ENCODE data around the gene UBC. TPM values are rescaled to one million over a fixed set of nuclear protein-coding genes. Genes with fewer than 3 reads are reported as not detected.

Gene UBC
- total RNA-seq, 2 experiments from 2014 or later = 963 to 1,010 TPM

DNA sequence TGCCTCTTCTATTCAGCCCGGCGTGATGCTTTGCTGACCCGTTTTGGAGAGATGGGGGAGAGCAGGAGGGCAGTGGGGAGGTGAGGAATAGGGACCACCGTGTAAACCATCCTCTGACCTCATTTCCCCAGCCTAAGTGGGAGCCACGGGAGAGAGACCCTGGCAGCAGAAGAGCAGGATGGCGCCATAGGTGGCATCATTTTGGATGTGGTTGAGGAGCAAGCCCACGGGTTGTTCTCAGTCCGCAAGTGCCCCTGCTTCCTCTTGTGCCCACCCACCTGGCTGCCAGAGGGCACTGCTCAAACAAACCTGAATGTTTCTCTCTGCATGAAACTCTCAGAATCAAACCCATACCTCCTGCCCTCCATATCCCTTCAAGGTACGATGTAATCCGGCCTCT is 10.7 kb upstream of the UBC start:
- ChIA-PET POLR2A (interaction anchor here (0.7 to 12.7 kb wide), 4 partner anchors 10 to 14 kb away, joined by 4 to 256 read pairs (median 34); partner anchors contain the start of gene UBC), CTCF (interaction anchor here (4.4 to 4.7 kb wide), 2 partner anchors 10 to 14 kb away, joined by 20 to 69 read pairs; partner anchors contain the start of gene UBC)

DNA sequence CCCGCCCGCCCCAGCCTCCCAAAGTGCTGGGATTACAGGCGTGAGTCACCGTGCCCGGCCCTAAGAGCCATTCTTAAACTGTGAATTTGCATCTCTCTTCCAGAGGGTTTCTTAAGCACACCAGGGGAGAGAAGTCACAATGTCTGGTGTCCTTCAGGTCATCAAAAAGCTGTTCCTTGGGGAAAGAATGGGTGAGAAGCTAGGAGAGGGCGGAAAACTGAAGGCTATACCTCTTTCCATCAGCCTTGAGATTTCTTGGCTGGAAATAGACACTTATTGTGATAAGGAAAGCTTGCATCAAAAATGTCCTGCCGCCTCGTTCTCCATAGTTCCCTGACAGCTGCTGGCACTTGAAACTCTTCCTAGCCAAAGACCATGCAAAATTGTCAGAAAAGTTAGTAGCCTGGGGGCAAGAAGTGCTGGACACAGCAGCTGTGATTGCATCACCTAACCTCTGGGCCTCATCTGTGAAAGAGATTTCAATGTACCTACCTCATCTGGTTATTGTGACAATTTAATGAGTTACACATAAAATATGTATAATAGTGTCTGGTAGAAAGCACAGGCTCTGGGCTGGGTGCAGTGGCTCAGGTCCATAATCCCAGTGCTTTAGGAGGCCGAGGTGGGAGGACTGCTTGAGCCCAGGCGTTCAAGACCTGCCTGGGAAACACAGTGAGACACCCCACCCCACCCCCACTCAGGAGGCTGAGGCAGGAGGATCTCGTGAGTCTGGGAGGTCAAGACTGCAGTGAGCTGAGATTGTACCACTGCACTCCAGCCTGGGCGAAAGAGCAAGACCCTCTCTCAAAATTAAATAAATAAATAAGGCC is 9.7 kb upstream of the UBC start:
- ChIA-PET CTCF (interaction anchor here (3.2 to 12.2 kb wide), 3 partner anchors 9 to 17 kb away, joined by 15 to 183 read pairs (median 20); partner anchors contain the start of gene UBC), POLR2A (interaction anchor here (1.4 to 12.7 kb wide), 3 partner anchors 10 to 14 kb away, joined by 7 to 256 read pairs (median 29); partner anchors contain the start of gene UBC)
- no peaks in the 10 kb centered on the region for H3K9me3 Mint-ChIP-seq
- intact Hi-C loops (cut with micrococcal nuclease) = loop anchor here (5.0 kb wide), 1 partner anchor 68 kb away; the partner anchor contains the start of gene BRI3BP
- TF ChIP-seq, protein P1, sequence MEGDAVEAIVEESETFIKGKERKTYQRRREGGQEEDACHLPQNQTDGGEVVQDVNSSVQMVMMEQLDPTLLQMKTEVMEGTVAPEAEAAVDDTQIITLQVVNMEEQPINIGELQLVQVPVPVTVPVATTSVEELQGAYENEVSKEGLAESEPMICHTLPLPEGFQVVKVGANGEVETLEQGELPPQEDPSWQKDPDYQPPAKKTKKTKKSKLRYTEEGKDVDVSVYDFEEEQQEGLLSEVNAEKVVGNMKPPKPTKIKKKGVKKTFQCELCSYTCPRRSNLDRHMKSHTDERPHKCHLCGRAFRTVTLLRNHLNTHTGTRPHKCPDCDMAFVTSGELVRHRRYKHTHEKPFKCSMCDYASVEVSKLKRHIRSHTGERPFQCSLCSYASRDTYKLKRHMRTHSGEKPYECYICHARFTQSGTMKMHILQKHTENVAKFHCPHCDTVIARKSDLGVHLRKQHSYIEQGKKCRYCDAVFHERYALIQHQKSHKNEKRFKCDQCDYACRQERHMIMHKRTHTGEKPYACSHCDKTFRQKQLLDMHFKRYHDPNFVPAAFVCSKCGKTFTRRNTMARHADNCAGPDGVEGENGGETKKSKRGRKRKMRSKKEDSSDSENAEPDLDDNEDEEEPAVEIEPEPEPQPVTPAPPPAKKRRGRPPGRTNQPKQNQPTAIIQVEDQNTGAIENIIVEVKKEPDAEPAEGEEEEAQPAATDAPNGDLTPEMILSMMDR (IDR thresholded peaks at IDR 0.05) = no peak
- ATAC-seq (no peak), DNase-seq (no peak)
- H3K27ac Mint-ChIP-seq = peak overlapping the region; percentile 43
- H3K4me1 Mint-ChIP-seq (ENCODE audit: low read depth) = peaks cover 69% of the 10 kb centered on the region
- peaks cover 5% of the 10 kb centered on the region for H3K27me3 Mint-ChIP-seq
- peaks cover 15% of the 10 kb centered on the region for H3K36me3 Mint-ChIP-seq (ENCODE audit: low read depth)
- H3K4me3 Mint-ChIP-seq = no peak overlapping the region

More for the DNA sequence above, 10.7 kb upstream of the UBC start:
- TF ChIP-seq, protein P1 (IDR thresholded peaks at IDR 0.05) = no peak
- Mint-ChIP-seq H3K4me1 (ENCODE audit: low read depth) (peaks cover 62% of the 10 kb centered on the region), H3K9me3 (no peaks in the 10 kb centered on the region), H3K36me3 (ENCODE audit: low read depth) (peaks cover 15% of the 10 kb centered on the region), H3K27ac (peak overlapping the region; percentile 50), H3K4me3 (no peak overlapping the region), H3K27me3 (peaks cover 5% of the 10 kb centered on the region)
- DNase-seq (no peak), ATAC-seq (no peak)
- intact Hi-C loops (cut with micrococcal nuclease) = no loop called here

- POLR2A ChIA-PET = interaction anchor here (0.6 to 12.7 kb wide), 5 partner anchors 7 to 1286 kb away, joined by 4 to 256 read pairs (median 29); partner anchors contain the start of genes BRI3BP and UBC
- ATAC-seq (peak; percentile 65), DNase-seq (peak; percentile 96)
- TF ChIP-seq, protein P1 (IDR thresholded peaks at IDR 0.05) = no peak
- H3K4me1 Mint-ChIP-seq (ENCODE audit: low read depth) = peaks cover 74% of the 10 kb centered on the region
- no peaks in the 10 kb centered on the region for H3K9me3 Mint-ChIP-seq
- H3K4me3 Mint-ChIP-seq = peak overlapping the region; percentile 77
- intact Hi-C loops (cut with micrococcal nuclease) = loop anchor here (2.0 to 5.0 kb wide), 2 partner anchors 17 to 71 kb away; partner anchors contain the start of gene BRI3BP
- H3K27ac Mint-ChIP-seq = peak overlapping the region; percentile 100
- peaks cover 5% of the 10 kb centered on the region for H3K36me3 Mint-ChIP-seq (ENCODE audit: low read depth)
- CTCF ChIA-PET = interaction anchor here (1.1 to 12.2 kb wide), 3 partner anchors 14 to 18 kb away, joined by 4 to 183 read pairs (median 15); no protein-coding TSS in a partner anchor
- H3K27me3 Mint-ChIP-seq = no peaks in the 10 kb centered on the region
These were observed 7.0 kb upstream of the UBC start for GRCh38 chr12:124921200-124922031.

DNA sequence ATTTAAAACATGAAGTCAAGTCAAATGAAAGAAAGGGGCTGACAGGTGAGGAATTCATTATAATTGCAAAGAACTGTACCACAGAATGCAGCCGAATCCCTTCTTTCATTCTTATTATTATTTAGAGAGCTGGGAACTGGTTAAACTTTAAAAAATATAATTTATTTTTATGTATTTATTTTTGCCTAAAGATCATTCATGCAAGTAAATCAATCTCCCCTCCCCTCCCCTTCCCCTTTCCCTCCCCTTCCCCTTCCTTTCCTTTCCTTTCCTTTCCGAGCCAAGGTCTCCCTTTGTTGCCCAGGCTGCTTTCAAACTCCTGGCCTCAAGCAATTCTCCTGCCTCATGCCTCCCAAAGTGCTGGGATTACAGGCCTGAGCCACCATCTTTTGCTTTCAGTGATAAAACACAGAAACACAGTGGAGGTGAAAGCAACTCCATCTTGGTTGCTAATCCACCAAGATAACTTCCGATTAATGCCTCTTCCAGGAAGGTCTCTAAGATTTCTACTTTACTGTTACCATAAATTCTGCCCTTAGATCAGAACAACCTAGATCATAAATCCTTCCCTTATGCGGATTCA is 6.0 kb upstream of the UBC start:
- Mint-ChIP-seq H3K36me3 (ENCODE audit: low read depth) (peaks cover 5% of the 10 kb centered on the region), H3K4me3 (peak overlapping the region; percentile 77), H3K27ac (peak overlapping the region; percentile 100), H3K4me1 (ENCODE audit: low read depth) (peaks cover 81% of the 10 kb centered on the region), H3K27me3 (no peaks in the 10 kb centered on the region), H3K9me3 (no peaks in the 10 kb centered on the region)
- ATAC-seq (no peak), DNase-seq (no peak)
- ChIA-PET POLR2A (interaction anchor here (1.7 to 12.7 kb wide), 5 partner anchors 8 to 72 kb away, joined by 4 to 256 read pairs (median 27); partner anchors contain the start of gene BRI3BP), CTCF (interaction anchor here (1.1 to 12.2 kb wide), 5 partner anchors 8 to 19 kb away, joined by 3 to 183 read pairs (median 4); no protein-coding TSS in a partner anchor)
- TF ChIP-seq, protein P1 (IDR thresholded peaks at IDR 0.05) = no peak
- intact Hi-C loops (cut with micrococcal nuclease) = loop anchor here (2.0 to 5.0 kb wide), 2 partner anchors 18 to 72 kb away; partner anchors contain the start of gene BRI3BP
